HG02885 (cell line): ENCODE results near the gene CD22.
"Not testable (repeated sequence)": the region's sequence is repeated elsewhere in the genome, so short reads cannot be mapped to it uniquely, and the experiment has no call there.

Experiments
- ATAC-seq: cut with Tn5 transposase; IDR thresholded peaks from one replicate; pipeline ENCODE4 v1.9.1; 2021; ENCODE audit warnings: mild to moderate bottlenecking; ENCODE audit not compliant: unreplicated experiment, poor library complexity

The CD22 gene

GRCh38 chr19:35375505-35376307 is 46.7 kb downstream of the CD22 start:
- ATAC-seq = no peak

GRCh38 chr19:35377656-35378055 is 48.7 kb downstream of the CD22 start:
- ATAC-seq = no peak

- ATAC-seq = no peak
These were observed 49.4 kb downstream of the CD22 start for GRCh38 chr19:35378356-35378755.

- not testable (repeated sequence) for ATAC-seq
These were observed 50.6 kb downstream of the CD22 start for GRCh38 chr19:35379545-35379944.

- no peak for ATAC-seq
These were observed 51.0 kb downstream of the CD22 start for GRCh38 chr19:35379992-35380391.

GRCh38 chr19:35380450-35381124 is 51.6 kb downstream of the CD22 start:
- no peak for ATAC-seq

- no peak for ATAC-seq
These were observed 52.3 kb downstream of the CD22 start for GRCh38 chr19:35381318-35381717.

- ATAC-seq = no peak
These were observed 52.9 kb downstream of the CD22 start for GRCh38 chr19:35381926-35382325.

- ATAC-seq = no peak
These were observed 54.5 kb downstream of the CD22 start for GRCh38 chr19:35383536-35383935.

GRCh38 chr19:35388277-35389054 is 59.5 kb downstream of the CD22 start:
- no peak for ATAC-seq

- ATAC-seq = no peak
These were observed 60.3 kb downstream of the CD22 start for GRCh38 chr19:35389192-35389861.

GRCh38 chr19:35392742-35393715 is 64.0 kb downstream of the CD22 start:
- ATAC-seq = no peak

GRCh38 chr19:35395382-35396199 is 66.6 kb downstream of the CD22 start:
- no peak for ATAC-seq

- ATAC-seq = no peak
These were observed 67.4 kb downstream of the CD22 start for GRCh38 chr19:35396240-35396885.
